Activated B cell treated with CpG ODN at 0.5 μM for 24 hours (primary cell): ENCODE measurements around the gene TMEM212. TPM values are rescaled to one million over a fixed set of nuclear protein-coding genes. Genes with fewer than 3 reads are reported as not detected.

Experiments used
- ATAC-seq: fragments of 200-7000 bp; cut with Tn5 transposase; one replicate; pipeline ENCODE4 v1.10.0; 2021; ENCODE audit warnings: low read depth, mild to moderate bottlenecking, moderate library complexity
- CTCF ChIA-PET: fragments of 350-600 bp; sonication (Branson Sonifier 250); formaldehyde crosslinking; loops from one replicate; lab custom pipeline; 2021; ENCODE audit warnings: antibody characterized with exemption; lab: Charles Lee
- POLR2A ChIA-PET: fragments of 350-600 bp; sonication (Branson Sonifier 250); formaldehyde crosslinking; loops from one replicate; lab custom pipeline; 2021; ENCODE audit warnings: antibody characterized with exemption; lab: Charles Lee
- DNase-seq: peaks from one replicate; pipeline ENCODE4 v3.0.0; 2022
- H3K27ac Mint-ChIP-seq: one replicate; pipeline ENCODE4 v1.8.0; 2020; ENCODE audit warnings: mixed read lengths
- H3K27me3 Mint-ChIP-seq: one replicate; pipeline ENCODE4 v1.8.0; 2021; ENCODE audit warnings: mixed read lengths
- H3K36me3 Mint-ChIP-seq: one replicate; pipeline ENCODE4 v1.8.0; 2021; ENCODE audit warnings: low read depth, mixed read lengths
- H3K4me1 Mint-ChIP-seq: one replicate; pipeline ENCODE4 v1.8.0; 2021; ENCODE audit warnings: mixed read lengths
- H3K4me3 Mint-ChIP-seq: one replicate; pipeline ENCODE4 v1.8.0; 2020; ENCODE audit warnings: mild to moderate bottlenecking, mixed read lengths
- H3K9me3 Mint-ChIP-seq: one replicate; pipeline ENCODE4 v1.8.0; 2020; ENCODE audit warnings: mixed read lengths
- CTCF ChIP-seq: fragments of 200-600 bp; IDR thresholded peaks from one replicate; pipeline ENCODE4 v1.8.0; 2022; ENCODE audit warnings: antibody characterized with exemption, mild to moderate bottlenecking
- intact Hi-C: fragments of 100-400 bp; cut with micrococcal nuclease; formaldehyde crosslinking; loops from one replicate; pipeline ENCODE4 v1.15.1; 2024
- total RNA-seq: library from RNA; stranded (reverse); gene quantifications from 2 replicates; pipeline ENCODE4 v1.2.3, GENCODE V29; 2022

Gene TMEM212
- total RNA-seq, 1 donor from 2014 or later: not detected

GRCh38 chr3:171875923-171876412 is 32.8 kb downstream of the TMEM212 start:
- H3K27ac Mint-ChIP-seq: no peak overlapping the region
- no peaks in the 10 kb centered on the region for H3K36me3 Mint-ChIP-seq
- H3K9me3 Mint-ChIP-seq: no peaks in the 10 kb centered on the region
- H3K27me3 Mint-ChIP-seq: peaks cover 1% of the 10 kb centered on the region
- no peak overlapping the region for H3K4me3 Mint-ChIP-seq
- no peak for DNase-seq
- POLR2A ChIA-PET: no interaction called here
- TF ChIP-seq CTCF: no peak
- H3K4me1 Mint-ChIP-seq: no peaks in the 10 kb centered on the region
- intact Hi-C loops: no loop called here
- CTCF ChIA-PET: no interaction called here
- ATAC-seq: no peak

- intact Hi-C loops: no loop called here
- DNase-seq (no peak), ATAC-seq (no peak)
- no peaks in the 10 kb centered on the region for H3K9me3 Mint-ChIP-seq
- H3K4me1 Mint-ChIP-seq: no peaks in the 10 kb centered on the region
- ChIA-PET CTCF (no interaction called here), POLR2A (no interaction called here)
- H3K27me3 Mint-ChIP-seq: peaks cover 1% of the 10 kb centered on the region
- H3K4me3 Mint-ChIP-seq: no peak overlapping the region
- no peak for TF ChIP-seq CTCF
- H3K36me3 Mint-ChIP-seq: no peaks in the 10 kb centered on the region
- no peak overlapping the region for H3K27ac Mint-ChIP-seq
Observed at GRCh38 chr3:171876680-171877147, 33.6 kb downstream of the TMEM212 start.

GRCh38 chr3:171878461-171879225 is 35.5 kb downstream of the TMEM212 start:
- DNase-seq (no peak), ATAC-seq (no peak)
- ChIA-PET POLR2A (no interaction called here), CTCF (no interaction called here)
- TF ChIP-seq CTCF: no peak
- Mint-ChIP-seq H3K36me3 (no peaks in the 10 kb centered on the region), H3K9me3 (no peaks in the 10 kb centered on the region), H3K4me3 (no peak overlapping the region), H3K27me3 (peaks cover 1% of the 10 kb centered on the region), H3K4me1 (no peaks in the 10 kb centered on the region), H3K27ac (no peak overlapping the region)
- intact Hi-C loops: no loop called here

GRCh38 chr3:171879472-171879871 is 36.3 kb downstream of the TMEM212 start:
- Mint-ChIP-seq H3K9me3 (no peaks in the 10 kb centered on the region), H3K27me3 (peaks cover 1% of the 10 kb centered on the region), H3K4me1 (no peaks in the 10 kb centered on the region), H3K36me3 (no peaks in the 10 kb centered on the region), H3K4me3 (no peak overlapping the region), H3K27ac (no peak overlapping the region)
- TF ChIP-seq CTCF: no peak
- CTCF ChIA-PET: no interaction called here
- intact Hi-C loops: no loop called here
- no peak for DNase-seq
- ATAC-seq: no peak
- POLR2A ChIA-PET: no interaction called here

GRCh38 chr3:171880101-171880870 is 37.1 kb downstream of the TMEM212 start:
- ChIA-PET CTCF (no interaction called here), POLR2A (no interaction called here)
- Mint-ChIP-seq H3K27ac (no peak overlapping the region), H3K27me3 (no peaks in the 10 kb centered on the region), H3K4me1 (no peaks in the 10 kb centered on the region), H3K9me3 (no peaks in the 10 kb centered on the region), H3K4me3 (no peak overlapping the region), H3K36me3 (no peaks in the 10 kb centered on the region)
- no peak for DNase-seq
- ATAC-seq: no peak
- TF ChIP-seq CTCF: no peak
- intact Hi-C loops: no loop called here
